A549 (cell line): ENCODE results near the gene TMEM141.

Experiments used
- CBX2 ChIP-seq: fragments of 200-600 bp; sonication (generic); IDR thresholded peaks from 2 replicates; pipeline ENCODE4 v1.6.1; 2016; ENCODE audit warnings: low read depth, mild to moderate bottlenecking, borderline replicate concordance
- CBX8 ChIP-seq: fragments of 200-600 bp; sonication (generic); IDR thresholded peaks from 2 replicates; pipeline ENCODE4 v1.6.1; 2016
- CTCF ChIP-seq: fragments of >200 bp; sonication (Bioruptor Twin); formaldehyde crosslinking; IDR thresholded peaks from 3 replicates; pipeline ENCODE4 v1.5.1; 2016
- EHMT2 ChIP-seq: fragments of 200-600 bp; sonication (generic); IDR thresholded peaks from 2 replicates; pipeline ENCODE4 v1.6.1; 2016; ENCODE audit warnings: antibody characterized with exemption, low read depth, mild to moderate bottlenecking, moderate library complexity
- EP300 ChIP-seq, 2 experiments: fragments of >200 bp; sonication (Bioruptor Twin); formaldehyde crosslinking; IDR thresholded peaks; 2 replicates in 1 of 2; 3 replicates in 1 of 2; pipeline ENCODE4 v1.6.1; 2016 to 2017
- ESRRA ChIP-seq: fragments of 150-350 bp; IDR thresholded peaks from 2 replicates; pipeline ENCODE4 v1.6.1; 2014; ENCODE audit warnings: mild to moderate bottlenecking, low read length, borderline replicate concordance
- GATA3 ChIP-seq: IDR thresholded peaks from 2 replicates; pipeline ENCODE4 v1.6.1; 2012; ENCODE audit warnings: borderline replicate concordance
- JUN ChIP-seq, 2 experiments: fragments of >200 bp; sonication (Bioruptor Twin); formaldehyde crosslinking; IDR thresholded peaks; 2 replicates in 1 of 2; 3 replicates in 1 of 2; pipeline ENCODE4 v1.6.1; 2016 to 2017
- JUNB ChIP-seq: fragments of >200 bp; sonication (Bioruptor Twin); formaldehyde crosslinking; IDR thresholded peaks from 2 replicates; pipeline ENCODE4 v1.6.1; 2016
- SREBF2 ChIP-seq: fragments of 450-650 bp; IDR thresholded peaks from 2 replicates; pipeline ENCODE4 v1.6.1; 2014; ENCODE audit warnings: mild to moderate bottlenecking, moderate library complexity
- ZFP36 ChIP-seq: fragments of 450-650 bp; IDR thresholded peaks from 2 replicates; pipeline ENCODE4 v1.6.1; 2014; ENCODE audit warnings: borderline replicate concordance; ENCODE audit not compliant: partially characterized antibody
- TF ChIP-seq, protein P1 (sequence below): IDR thresholded peaks from 2 replicates; pipeline ENCODE4 v1.6.1; 2012; ENCODE audit warnings: low read depth, borderline replicate concordance
- TF ChIP-seq, protein P2 (sequence below): fragments of >200 bp; sonication (Bioruptor Twin); formaldehyde crosslinking; IDR thresholded peaks from 3 replicates; pipeline ENCODE4 v1.6.1; 2016

GRCh38 chr9:136814725-136815421, 23.7 kb downstream of the TMEM141 start:
- no peak for TF ChIP-seq CBX8
- TF ChIP-seq SREBF2 = no peak
- no peak for TF ChIP-seq EP300 (IDR thresholded peaks at IDR 0.05)
- no peak for TF ChIP-seq GATA3
- no peak for TF ChIP-seq CBX2
- TF ChIP-seq, protein P1, sequence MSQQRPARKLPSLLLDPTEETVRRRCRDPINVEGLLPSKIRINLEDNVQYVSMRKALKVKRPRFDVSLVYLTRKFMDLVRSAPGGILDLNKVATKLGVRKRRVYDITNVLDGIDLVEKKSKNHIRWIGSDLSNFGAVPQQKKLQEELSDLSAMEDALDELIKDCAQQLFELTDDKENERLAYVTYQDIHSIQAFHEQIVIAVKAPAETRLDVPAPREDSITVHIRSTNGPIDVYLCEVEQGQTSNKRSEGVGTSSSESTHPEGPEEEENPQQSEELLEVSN = no peak
- no peak for TF ChIP-seq JUNB
- no peak for TF ChIP-seq ESRRA
- TF ChIP-seq, protein P2, sequence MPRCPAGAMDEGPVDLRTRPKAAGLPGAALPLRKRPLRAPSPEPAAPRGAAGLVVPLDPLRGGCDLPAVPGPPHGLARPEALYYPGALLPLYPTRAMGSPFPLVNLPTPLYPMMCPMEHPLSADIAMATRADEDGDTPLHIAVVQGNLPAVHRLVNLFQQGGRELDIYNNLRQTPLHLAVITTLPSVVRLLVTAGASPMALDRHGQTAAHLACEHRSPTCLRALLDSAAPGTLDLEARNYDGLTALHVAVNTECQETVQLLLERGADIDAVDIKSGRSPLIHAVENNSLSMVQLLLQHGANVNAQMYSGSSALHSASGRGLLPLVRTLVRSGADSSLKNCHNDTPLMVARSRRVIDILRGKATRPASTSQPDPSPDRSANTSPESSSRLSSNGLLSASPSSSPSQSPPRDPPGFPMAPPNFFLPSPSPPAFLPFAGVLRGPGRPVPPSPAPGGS = no peak
- TF ChIP-seq EHMT2 = no peak
- TF ChIP-seq CTCF = no peak
- no peak for TF ChIP-seq ZFP36
- no peak for TF ChIP-seq JUN (IDR thresholded peaks at IDR 0.05)
